CD14-positive monocyte (primary cell): ENCODE data around the gene AQP4. TPM values are rescaled to one million over a fixed set of nuclear protein-coding genes. Genes with fewer than 3 reads are reported as not detected.

Source experiments
- DNase-seq, 3 donors: peaks; one replicate each; pipeline ENCODE4 v3.0.0-alpha.2; 2011 to 2022
- H2AFZ ChIP-seq: 2 replicates; pipeline ENCODE4 v1.6.0; 2012; ENCODE audit warnings: mild to moderate bottlenecking, low read depth, low read length, inconsistent platforms; ENCODE audit not compliant: insufficient read depth, poor library complexity, severe bottlenecking
- H3K27ac ChIP-seq, 2 donors: 1 replicate in 1 of 2; 2 replicates in 1 of 2; pipeline ENCODE4 v1.5.1; 2012 to 2013; ENCODE audit warnings: low read length in 2 of 2, control low read depth in 1 of 2, inconsistent platforms in 1 of 2, low read depth in 1 of 2, mild to moderate bottlenecking in 1 of 2
- H3K27me3 ChIP-seq, 2 donors: one replicate each; pipeline versions ENCODE4 v1.6.0 to v1.6.1; 2011 to 2013; ENCODE audit warnings: low read length in 2 of 2; ENCODE audit not compliant: control insufficient read depth in 2 of 2, insufficient read depth in 2 of 2
- H3K36me3 ChIP-seq, 2 donors: replicated peaks in 1 of 2; 1 replicate in 1 of 2; 2 replicates in 1 of 2; pipeline versions ENCODE4 v1.5.1 to v1.6.1; 2012 to 2013; ENCODE audit warnings: low read length in 2 of 2, control low read depth in 1 of 2, inconsistent platforms in 1 of 2, mild to moderate bottlenecking in 1 of 2; ENCODE audit not compliant: insufficient read depth in 2 of 2, control insufficient read depth in 1 of 2
- H3K4me1 ChIP-seq, 2 donors: 1 replicate in 1 of 2; 2 replicates in 1 of 2; pipeline versions ENCODE4 v1.5.1 to v1.6.1; 2012 to 2013; ENCODE audit warnings: low read length in 2 of 2, control low read depth in 1 of 2, inconsistent platforms in 1 of 2, mild to moderate bottlenecking in 1 of 2, moderate library complexity in 1 of 2; ENCODE audit not compliant: insufficient read depth in 2 of 2, control insufficient read depth in 1 of 2
- H3K4me2 ChIP-seq: replicated peaks from 2 replicates; pipeline ENCODE3; 2012; ENCODE audit warnings: low read length, moderate library complexity, mild to moderate bottlenecking; ENCODE audit not compliant: poor library complexity, severe bottlenecking; ENCODE audit errors: extremely low read depth
- H3K4me3 ChIP-seq, 3 experiments: fragments of 200-600 bp in 1 of 3; sonication (generic) in 1 of 3; replicated peaks in 1 of 3; 1 replicate in 2 of 3; 2 replicates in 1 of 3; pipeline ENCODE4 v1.5.1; 2011 to 2013; ENCODE audit warnings: low read length in 3 of 3, mild to moderate bottlenecking in 3 of 3, control low read depth in 2 of 3, low read depth in 2 of 3, inconsistent platforms in 1 of 3, moderate library complexity in 1 of 3
- H3K79me2 ChIP-seq: 2 replicates; pipeline ENCODE4 v1.6.0; 2012; ENCODE audit warnings: mild to moderate bottlenecking, control low read depth, inconsistent platforms, low read length, moderate library complexity; ENCODE audit not compliant: insufficient read depth
- H3K9ac ChIP-seq: 2 replicates; pipeline ENCODE4 v1.6.0; 2017; ENCODE audit warnings: low read length, mild to moderate bottlenecking; ENCODE audit not compliant: insufficient read depth, poor library complexity, severe bottlenecking
- H3K9me3 ChIP-seq, 2 donors: replicated peaks in 1 of 2; 1 replicate in 1 of 2; 2 replicates in 1 of 2; pipeline versions ENCODE4 v1.5.1 to v1.6.1; 2012 to 2013; ENCODE audit warnings: low read length in 2 of 2, control low read depth in 1 of 2; ENCODE audit not compliant: control insufficient read depth in 1 of 2, insufficient read depth in 1 of 2
- H4K20me1 ChIP-seq: 2 replicates; pipeline ENCODE4 v1.6.0; 2012; ENCODE audit warnings: mild to moderate bottlenecking, low read length, control low read depth, moderate library complexity; ENCODE audit not compliant: insufficient read depth
- H3K27ac Mint-ChIP-seq, 7 donors: one replicate each; pipeline ENCODE4 v1.8.0; 2020; ENCODE audit warnings: mild to moderate bottlenecking in 7 of 7, mixed read lengths in 7 of 7, moderate library complexity in 6 of 7, inconsistent platforms in 2 of 7
- H3K27me3 Mint-ChIP-seq, 3 donors: one replicate each; pipeline ENCODE4 v1.8.0; 2021 to 2022; ENCODE audit warnings: low read depth in 3 of 3, mild to moderate bottlenecking in 3 of 3, mixed read lengths in 3 of 3, moderate library complexity in 3 of 3, inconsistent platforms in 1 of 3
- H3K36me3 Mint-ChIP-seq, 2 donors: one replicate each; pipeline ENCODE4 v1.8.0; 2020; ENCODE audit warnings: mixed read lengths in 2 of 2, inconsistent platforms in 1 of 2, mild to moderate bottlenecking in 1 of 2
- H3K4me1 Mint-ChIP-seq: one replicate; pipeline ENCODE4 v1.8.0; 2020; ENCODE audit warnings: mild to moderate bottlenecking, mixed read lengths
- H3K4me3 Mint-ChIP-seq, 2 donors: one replicate each; pipeline ENCODE4 v1.8.0; 2020; ENCODE audit warnings: mild to moderate bottlenecking in 2 of 2, mixed read lengths in 2 of 2, moderate library complexity in 1 of 2
- H3K9me3 Mint-ChIP-seq, 7 donors: one replicate each; pipeline ENCODE4 v1.8.0; 2020 to 2022; ENCODE audit warnings: mixed read lengths in 7 of 7, mild to moderate bottlenecking in 6 of 7, moderate library complexity in 6 of 7, inconsistent platforms in 2 of 7
- CTCF ChIP-seq: fragments of 200-600 bp; IDR thresholded peaks from one replicate; pipeline ENCODE4 v1.8.0; 2022; ENCODE audit warnings: antibody characterized with exemption, mild to moderate bottlenecking
- WGBS: methylation state at CpG from one replicate; pipeline ENCODE4 v1.1.5; 2013; ENCODE audit warnings: missing lambda C conversion rate; ENCODE audit not compliant: insufficient coverage; 5-methylcytosine and 5-hydroxymethylcytosine counted together
- intact Hi-C, 2 donors: fragments of 100-400 bp; cut with micrococcal nuclease; formaldehyde crosslinking; loops; one replicate each; pipeline versions ENCODE4 v1.15.0 to v1.15.1; 2023
- polyA plus RNA-seq, 3 donors: library from polyadenylated mRNA; depleted of rRNA in 1 of 3; unstranded in 2 of 3; stranded (reverse) in 1 of 3; fragments of 300-500 nt in 2 of 3; fragments of >200 nt in 1 of 3; fragmentation: Illumina TruSeq in 2 of 3; gene quantifications; 1 replicate in 2 of 3; 2 replicates in 1 of 3; pipeline ENCODE4 v1.2.3, GENCODE V29; 2012 to 2021

AQP4 gene
- polyA plus RNA-seq, 3 donors: not detected

DNA sequence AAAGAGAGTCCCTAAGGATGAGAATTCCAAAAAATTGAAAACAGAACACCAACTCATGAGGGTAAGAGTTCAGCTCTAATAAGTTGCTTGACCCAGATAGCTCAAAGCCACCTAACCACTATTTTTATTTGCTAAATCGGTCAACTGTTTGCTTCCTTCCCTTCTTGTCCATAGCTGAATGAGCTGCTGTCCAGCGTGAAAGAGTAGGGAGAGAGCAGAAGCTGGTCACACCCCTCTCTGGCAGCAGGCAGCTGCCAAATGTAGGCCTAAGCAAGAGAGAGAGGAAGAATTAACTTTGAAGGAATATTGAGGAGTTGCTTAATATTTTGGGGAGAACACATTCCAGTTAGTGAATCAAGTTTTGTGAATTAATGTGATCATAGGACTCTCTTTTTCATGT is 25.9 kb downstream of the AQP4 start:
- no peaks in the 10 kb centered on the region for H3K36me3 ChIP-seq
- no peak overlapping the region for H3K4me2 ChIP-seq
- intact Hi-C loops: no loop called here
- no peak for DNase-seq
- H3K27ac Mint-ChIP-seq: no peak overlapping the region
- WGBS: no CpG with 5 or more reads among the region's 2 CpGs
- H3K36me3 Mint-ChIP-seq: no peaks in the 10 kb centered on the region
- H4K20me1 ChIP-seq: no peaks in the 10 kb centered on the region
- no peaks in the 10 kb centered on the region for H3K27me3 ChIP-seq
- peaks cover 0 to 5% (median 3%) of the 10 kb centered on the region in 3 donors for H3K27me3 Mint-ChIP-seq
- H2AFZ ChIP-seq: no peak overlapping the region
- H3K9me3 ChIP-seq: peaks cover 10% of the 10 kb centered on the region in 2 donors
- no peak overlapping the region for H3K27ac ChIP-seq
- H3K9me3 Mint-ChIP-seq: peaks cover 2 to 12% (median 9%) of the 10 kb centered on the region in 7 donors
- H3K4me3 ChIP-seq: no peak overlapping the region
- no peaks in the 10 kb centered on the region for H3K79me2 ChIP-seq
- H3K4me1 ChIP-seq: no peaks in the 10 kb centered on the region
- TF ChIP-seq CTCF: no peak
- H3K4me3 Mint-ChIP-seq: no peak overlapping the region
- no peaks in the 10 kb centered on the region for H3K4me1 Mint-ChIP-seq
- H3K9ac ChIP-seq: no peak overlapping the region

DNA sequence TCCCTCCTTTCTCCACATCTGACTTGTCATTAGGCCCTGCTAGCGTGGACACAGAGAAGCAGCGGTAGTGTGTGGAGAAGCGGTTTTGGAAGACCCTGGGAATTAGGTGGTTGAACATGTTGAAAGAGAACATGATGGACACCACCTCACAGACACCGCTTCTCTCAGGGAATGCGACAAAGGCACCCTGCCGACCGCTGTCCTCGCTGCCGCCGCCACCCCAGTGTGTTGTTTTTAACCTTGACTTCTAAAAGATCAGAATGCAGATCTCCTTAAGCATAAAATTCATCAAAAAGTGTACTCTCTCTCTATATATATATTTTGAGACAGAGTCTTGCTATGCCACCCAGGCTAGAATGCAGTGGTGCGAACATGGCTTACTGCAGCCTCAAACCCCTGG is 33.2 kb downstream of the AQP4 start:
- no peak for TF ChIP-seq CTCF
- no peak for DNase-seq
- Histone ChIP-seq H3K36me3 (no peaks in the 10 kb centered on the region), H3K9me3 (peaks cover 0 to 6% of the 10 kb centered on the region in 2 donors), H3K4me3 (no peak overlapping the region), H3K79me2 (no peaks in the 10 kb centered on the region), H3K4me2 (no peak overlapping the region), H3K4me1 (peaks cover 7 to 12% of the 10 kb centered on the region in 2 donors), H3K27me3 (peaks cover 0 to 2% of the 10 kb centered on the region in 2 donors), H3K27ac (no peak overlapping the region), H4K20me1 (no peaks in the 10 kb centered on the region), H2AFZ (no peak overlapping the region), H3K9ac (no peak overlapping the region)
- Mint-ChIP-seq H3K4me1 (peaks cover 12% of the 10 kb centered on the region), H3K4me3 (no peak overlapping the region), H3K27ac (no peak overlapping the region), H3K36me3 (peaks cover 0 to 5% of the 10 kb centered on the region in 2 donors), H3K27me3 (peaks cover 8 to 11% (median 9%) of the 10 kb centered on the region in 3 donors), H3K9me3 (peaks cover 0 to 13% (median 4%) of the 10 kb centered on the region in 7 donors)
- WGBS: no CpG with 5 or more reads among the region's 11 CpGs
- intact Hi-C loops: no loop called here
